Naive thymus-derived CD8-positive, alpha-beta T cell (primary cell): Measurements from ENCODE around the gene PNMA8B. TPM values are rescaled to one million over a fixed set of nuclear protein-coding genes. Genes with fewer than 3 reads are reported as not detected.

Experiments
- ATAC-seq, 2 donors: fragments of 150-1000 bp; cut with Tn5 transposase in 1 of 2; sonication (Bioruptor Pico), chemical (Tn5 transposase) in 1 of 2; 1 replicate in 1 of 2; 2 replicates in 1 of 2; pipeline ENCODE4 v1.10.0; 2021; ENCODE audit warnings: mild to moderate bottlenecking in 2 of 2, moderate library complexity in 2 of 2
- POLR2A ChIA-PET: fragments of 350-600 bp; sonication (Branson Sonifier 250); formaldehyde crosslinking; loops from one replicate; lab custom pipeline; 2021; ENCODE audit warnings: antibody characterized with exemption; lab: Charles Lee
- DNase-seq, 10 donors: peaks; one replicate each; pipeline versions ENCODE4 v3.0.0 to v3.0.0-alpha.2; 2020 to 2022
- H3K27ac Mint-ChIP-seq, 10 donors: one replicate each; pipeline ENCODE4 v1.8.0; 2020 to 2022; ENCODE audit warnings: mild to moderate bottlenecking in 10 of 10, mixed read lengths in 10 of 10, moderate library complexity in 4 of 10, inconsistent platforms in 1 of 10
- H3K27me3 Mint-ChIP-seq, 5 donors: one replicate each; pipeline ENCODE4 v1.8.0; 2021 to 2022; ENCODE audit warnings: mixed read lengths in 5 of 5
- H3K36me3 Mint-ChIP-seq, 3 donors: one replicate each; pipeline ENCODE4 v1.8.0; 2020 to 2022; ENCODE audit warnings: mixed read lengths in 3 of 3, mild to moderate bottlenecking in 2 of 3, inconsistent platforms in 1 of 3
- H3K4me1 Mint-ChIP-seq, 4 donors: one replicate each; pipeline ENCODE4 v1.8.0; 2021 to 2022; ENCODE audit warnings: mixed read lengths in 4 of 4
- H3K4me3 Mint-ChIP-seq, 10 donors: one replicate each; pipeline ENCODE4 v1.8.0; 2020 to 2022; ENCODE audit warnings: mild to moderate bottlenecking in 10 of 10, mixed read lengths in 10 of 10, moderate library complexity in 6 of 10, inconsistent platforms in 1 of 10
- H3K9me3 Mint-ChIP-seq, 9 donors: one replicate each; pipeline ENCODE4 v1.8.0; 2020 to 2022; ENCODE audit warnings: mixed read lengths in 9 of 9, mild to moderate bottlenecking in 3 of 9, inconsistent platforms in 1 of 9, moderate library complexity in 1 of 9
- polyA plus RNA-seq, 3 donors: library from polyadenylated mRNA; unstranded; fragments of 300-500 nt; fragmentation: Illumina TruSeq; gene quantifications; one replicate each; pipeline ENCODE4 v1.2.3, GENCODE V29; 2021
- total RNA-seq, 8 experiments: library from RNA in 2 of 8; stranded (reverse) in 2 of 8; gene quantifications; one replicate each; pipeline ENCODE4 v1.2.3 and lab custom pipeline; 2021 to 2026

PNMA8B gene
- total and polyA plus RNA-seq, 5 experiments from 2014 or later = 0.20 to 1.6 (median 1.1) TPM; not detected in 1

- POLR2A ChIA-PET = no interaction called here
- no peak overlapping the region for H3K4me3 Mint-ChIP-seq
- no peak overlapping the region for H3K27ac Mint-ChIP-seq
- no peaks in the 10 kb centered on the region for H3K9me3 Mint-ChIP-seq
- H3K36me3 Mint-ChIP-seq = no peaks in the 10 kb centered on the region
- ATAC-seq = no peak
- peaks cover 20 to 67% (median 56%) of the 10 kb centered on the region in 5 donors for H3K27me3 Mint-ChIP-seq
- no peak for DNase-seq
- peaks cover 1 to 9% (median 8%) of the 10 kb centered on the region in 4 donors for H3K4me1 Mint-ChIP-seq
Observed at GRCh38 chr19:46482631-46483030, 13.0 kb downstream of the PNMA8B start.

DNA sequence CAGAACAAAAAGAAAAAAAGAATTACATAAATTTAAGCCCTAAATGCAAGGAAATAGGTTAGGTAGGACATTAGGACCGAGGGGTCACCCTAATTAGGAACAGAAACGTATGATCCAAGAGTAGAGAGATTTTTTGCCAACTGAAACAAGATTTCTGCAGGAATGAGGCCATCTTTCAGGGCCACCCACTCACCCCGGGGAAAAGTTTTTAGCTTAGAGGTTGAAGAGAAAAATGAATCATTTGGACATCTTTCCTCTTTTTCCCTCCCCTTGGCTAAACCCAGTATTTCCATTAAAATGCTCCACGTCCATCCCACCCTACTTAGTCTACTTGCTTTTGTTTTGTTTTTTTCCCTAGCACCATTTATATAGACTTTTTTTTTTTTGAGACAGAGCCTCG, 13.7 kb downstream of the PNMA8B start:
- Mint-ChIP-seq H3K4me3 (no peak overlapping the region), H3K4me1 (peaks cover 0 to 3% (median 2%) of the 10 kb centered on the region in 4 donors), H3K36me3 (no peaks in the 10 kb centered on the region), H3K9me3 (no peaks in the 10 kb centered on the region), H3K27ac (no peak overlapping the region), H3K27me3 (peaks cover 18 to 61% (median 51%) of the 10 kb centered on the region in 5 donors)
- DNase-seq = no peak
- ATAC-seq = no peak
- POLR2A ChIA-PET = no interaction called here

GRCh38 chr19:46481223-46481848, 14.3 kb downstream of the PNMA8B start:
- no peak for DNase-seq
- peaks cover 0 to under 1% (median 0%) of the 10 kb centered on the region in 4 donors for H3K4me1 Mint-ChIP-seq
- no peak overlapping the region for H3K4me3 Mint-ChIP-seq
- no peaks in the 10 kb centered on the region for H3K9me3 Mint-ChIP-seq
- H3K27me3 Mint-ChIP-seq = peaks cover 13 to 54% (median 45%) of the 10 kb centered on the region in 5 donors
- ATAC-seq = no peak
- no peak overlapping the region for H3K27ac Mint-ChIP-seq
- H3K36me3 Mint-ChIP-seq = no peaks in the 10 kb centered on the region
- POLR2A ChIA-PET = no interaction called here

DNA sequence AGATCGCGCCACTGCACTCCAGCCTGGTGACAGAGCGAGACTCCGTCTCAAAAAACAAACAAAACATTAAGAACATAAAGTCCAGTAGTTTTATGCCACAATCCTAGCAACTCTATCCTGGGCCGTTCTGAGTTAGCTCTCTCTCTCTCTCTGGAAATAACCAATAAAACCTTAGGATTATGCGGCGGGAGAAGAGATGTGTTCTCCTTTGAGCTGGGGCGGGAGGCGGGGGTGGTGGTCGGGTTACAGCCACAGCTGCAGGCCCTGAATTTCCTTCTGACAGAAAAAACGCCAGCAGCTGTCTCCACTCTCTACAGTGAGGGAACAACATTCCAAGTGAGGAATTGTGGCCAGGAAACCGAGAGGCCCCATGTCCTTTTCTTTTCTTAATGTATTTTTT, 15.3 kb downstream of the PNMA8B start:
- Mint-ChIP-seq H3K27me3 (peaks cover 11 to 50% (median 40%) of the 10 kb centered on the region in 5 donors), H3K4me1 (no peaks in the 10 kb centered on the region), H3K36me3 (no peaks in the 10 kb centered on the region), H3K4me3 (no peak overlapping the region), H3K27ac (no peak overlapping the region), H3K9me3 (no peaks in the 10 kb centered on the region)
- ATAC-seq (no peak), DNase-seq (no peak)
- POLR2A ChIA-PET = no interaction called here

GRCh38 chr19:46478356-46478986, 17.2 kb downstream of the PNMA8B start:
- Mint-ChIP-seq H3K27me3 (peaks cover 15 to 60% (median 38%) of the 10 kb centered on the region in 5 donors), H3K4me3 (no peak overlapping the region), H3K27ac (peak overlapping the region in 1 of 10 donors; percentile 48), H3K9me3 (no peaks in the 10 kb centered on the region), H3K36me3 (peaks cover 0 to 2% (median 0%) of the 10 kb centered on the region in 3 donors), H3K4me1 (no peaks in the 10 kb centered on the region)
- ATAC-seq (peak; percentile 52 to 75), DNase-seq (peak in 2 of 10 donors; percentile 24 to 33)
- POLR2A ChIA-PET = no interaction called here

- peaks cover 20 to 63% (median 38%) of the 10 kb centered on the region in 5 donors for H3K27me3 Mint-ChIP-seq
Observed at GRCh38 chr19:46475986-46476385, 19.7 kb downstream of the PNMA8B start.

GRCh38 chr19:46474211-46474610, 21.5 kb downstream of the PNMA8B start:
- Mint-ChIP-seq H3K27me3 (peaks cover 25 to 68% (median 35%) of the 10 kb centered on the region in 5 donors), H3K4me3 (no peak overlapping the region), H3K27ac (no peak overlapping the region), H3K9me3 (no peaks in the 10 kb centered on the region), H3K36me3 (peaks cover 0 to 5% (median 0%) of the 10 kb centered on the region in 3 donors), H3K4me1 (peaks cover 0 to 9% (median 4%) of the 10 kb centered on the region in 4 donors)
- ATAC-seq (no peak), DNase-seq (no peak)
- POLR2A ChIA-PET = no interaction called here

More at GRCh38 chr19:46475986-46476385, 19.7 kb downstream of the PNMA8B start:
- no peak overlapping the region for H3K4me3 Mint-ChIP-seq
- no peak for DNase-seq
- H3K27ac Mint-ChIP-seq = no peak overlapping the region
- POLR2A ChIA-PET = no interaction called here
- H3K36me3 Mint-ChIP-seq = peaks cover 0 to 5% (median 0%) of the 10 kb centered on the region in 3 donors
- H3K9me3 Mint-ChIP-seq = no peaks in the 10 kb centered on the region
- peaks cover 0 to 4% (median 4%) of the 10 kb centered on the region in 4 donors for H3K4me1 Mint-ChIP-seq
- ATAC-seq = no peak

DNA sequence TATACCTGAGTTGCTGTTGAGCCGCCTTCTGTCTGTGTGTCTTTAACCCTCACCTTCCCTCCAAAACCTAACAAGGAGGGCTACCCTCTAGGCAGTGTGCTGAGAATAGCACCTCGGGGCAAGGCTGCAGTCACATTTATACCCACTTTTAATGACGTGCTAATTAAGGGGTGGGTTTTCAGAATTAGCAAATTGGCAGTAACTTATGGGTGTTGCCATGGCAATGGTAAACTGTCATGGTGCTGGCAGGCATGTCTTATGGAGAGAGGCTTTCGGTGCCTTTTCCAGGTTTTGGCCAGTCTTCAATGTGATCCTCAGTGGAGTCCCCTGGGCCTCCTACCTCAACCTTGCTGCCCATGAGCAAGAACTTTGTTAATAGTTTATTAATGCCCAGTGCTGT, 23.1 kb downstream of the PNMA8B start:
- peaks cover 0 to 5% (median 3%) of the 10 kb centered on the region in 3 donors for H3K36me3 Mint-ChIP-seq
- POLR2A ChIA-PET = no interaction called here
- DNase-seq = no peak

DNA sequence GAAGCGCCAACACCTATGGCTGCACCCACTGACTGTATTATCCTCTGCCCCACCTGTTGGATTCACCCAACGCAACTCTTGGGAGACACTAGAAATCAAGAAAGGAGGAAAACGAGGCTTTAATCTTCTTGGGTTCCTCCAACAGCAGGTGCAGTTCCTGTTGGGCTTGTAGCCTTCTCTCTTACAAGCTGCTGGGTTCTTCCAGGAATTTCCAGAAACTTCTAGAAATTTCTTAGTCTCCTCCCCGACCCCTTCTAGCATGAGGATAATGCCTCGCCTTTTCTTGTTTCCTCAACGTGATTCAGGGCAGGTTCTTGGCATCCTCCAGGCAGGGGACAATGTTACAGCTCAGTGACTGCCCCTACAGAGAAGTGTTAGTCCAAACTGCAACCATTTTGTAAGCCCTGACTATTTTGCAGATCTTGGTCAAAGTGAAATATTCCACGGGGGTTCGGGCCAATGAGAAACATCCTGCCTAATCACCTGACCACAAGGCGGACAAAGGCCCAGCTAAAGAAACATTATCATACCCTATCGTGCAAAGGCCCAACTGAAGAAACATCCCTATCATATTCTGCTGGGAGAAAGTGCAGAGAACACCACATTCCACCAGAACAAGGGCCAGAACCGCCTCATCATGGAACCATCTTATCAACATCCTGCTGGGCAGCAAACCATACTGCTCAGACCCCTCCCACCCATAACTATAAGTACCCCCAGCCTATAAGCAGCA, 23.7 kb downstream of the PNMA8B start:
- ATAC-seq (no peak), DNase-seq (no peak)
- Mint-ChIP-seq H3K4me3 (peak overlapping the region in 5 of 10 donors; percentile 45 to 78 (median 72)), H3K27me3 (peaks cover 20 to 59% (median 25%) of the 10 kb centered on the region in 5 donors), H3K9me3 (no peaks in the 10 kb centered on the region), H3K4me1 (peaks cover 0 to 9% (median 4%) of the 10 kb centered on the region in 4 donors), H3K36me3 (peaks cover 0 to 6% (median 5%) of the 10 kb centered on the region in 3 donors), H3K27ac (peak overlapping the region in 2 of 10 donors; percentile 8 to 31)
- POLR2A ChIA-PET = no interaction called here

More for the DNA sequence above, 23.1 kb downstream of the PNMA8B start:
- Mint-ChIP-seq H3K27me3 (peaks cover 20 to 59% (median 25%) of the 10 kb centered on the region in 5 donors), H3K27ac (no peak overlapping the region), H3K4me1 (peaks cover 0 to 9% (median 4%) of the 10 kb centered on the region in 4 donors), H3K4me3 (peak overlapping the region in 3 of 10 donors; percentile 51 to 73 (median 72)), H3K9me3 (no peaks in the 10 kb centered on the region)
- ATAC-seq = no peak

- DNase-seq = peak in 3 of 10 donors; percentile 33 to 75 (median 50)
- H3K4me3 Mint-ChIP-seq = peak within 1 kb of the TSS in 5 of 10 donors; percentile 45 to 78 (median 72)
Observed at GRCh38 chr19:46471116-46471733, 24.4 kb downstream of the PNMA8B start, which contains the start of gene PNMA8A. Gene PNMA8A (minus strand): TSS chr19:46471563. CDS start chr19:46471035, 528 bp downstream.

DNA sequence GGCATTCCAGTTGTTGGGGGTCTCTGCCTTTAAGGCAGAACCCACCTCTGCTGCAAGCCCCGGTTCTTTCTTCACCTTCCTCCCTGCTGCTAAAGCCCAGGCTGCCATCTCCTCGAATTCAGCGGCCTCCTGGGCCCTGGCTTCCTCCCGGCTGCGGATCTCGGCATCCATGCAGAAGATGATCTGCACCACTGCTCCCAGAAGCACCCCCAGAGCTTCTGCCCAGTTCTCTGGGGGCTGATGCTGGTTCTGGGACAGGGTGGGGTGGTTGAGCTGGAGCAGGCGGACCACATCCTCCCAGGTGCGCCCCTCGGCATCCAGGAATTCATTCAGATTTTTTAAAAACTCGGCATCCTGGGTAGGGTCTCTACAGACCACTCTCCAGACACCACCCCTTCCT, 25.3 kb downstream of the PNMA8B start:
- no peaks in the 10 kb centered on the region for H3K9me3 Mint-ChIP-seq
- H3K36me3 Mint-ChIP-seq = peaks cover 0 to 10% (median 5%) of the 10 kb centered on the region in 3 donors
- POLR2A ChIA-PET = no interaction called here
- H3K4me1 Mint-ChIP-seq = peaks cover 0 to 9% (median 4%) of the 10 kb centered on the region in 4 donors
- no peak overlapping the region for H3K27ac Mint-ChIP-seq
- DNase-seq (no peak), ATAC-seq (no peak)
- H3K4me3 Mint-ChIP-seq = peak overlapping the region in 3 of 10 donors; percentile 14 to 72 (median 64)
- peaks cover 20 to 61% (median 25%) of the 10 kb centered on the region in 5 donors for H3K27me3 Mint-ChIP-seq

More at GRCh38 chr19:46471116-46471733, 24.4 kb downstream of the PNMA8B start, which contains the start of gene PNMA8A:
- Mint-ChIP-seq H3K9me3 (no peaks in the 10 kb centered on the region), H3K36me3 (peaks cover 0 to 10% (median 5%) of the 10 kb centered on the region in 3 donors), H3K27ac (peak within 1 kb of the TSS in 3 of 10 donors; percentile 31 to 49 (median 33)), H3K4me1 (peaks cover 0 to 9% (median 4%) of the 10 kb centered on the region in 4 donors), H3K27me3 (peaks cover 20 to 59% (median 25%) of the 10 kb centered on the region in 5 donors)
- ATAC-seq = peak; percentile 66 to 87
- POLR2A ChIA-PET = no interaction called here
